NCI-H446 treated with DMSO at 0.1 percent for 48 hours (cell line): ENCODE results near the gene RAB25.
"Not testable (repeated sequence)": the region's sequence is repeated elsewhere in the genome, so short reads cannot be mapped to it uniquely, and the experiment has no call there.

Source experiments
- DNase-seq: peaks from one replicate; lab custom pipeline; 2025; lab: John Stamatoyannopoulos, UW

The RAB25 gene

GRCh38 chr1:156054500-156055280 lies 6.3 kb upstream of the RAB25 start, which contains the start of gene LAMTOR2:
Gene LAMTOR2, plus strand, starts transcription at chr1:156054782. Its CDS starts 108 bp downstream, at chr1:156054890.
- peak; percentile 97 for DNase-seq

- DNase-seq, result no peak
Observed at GRCh38 chr1:156055281-156056048, 5.5 kb upstream of the RAB25 start.

- no peak for DNase-seq
Observed at GRCh38 chr1:156056326-156056849, 4.6 kb upstream of the RAB25 start.

GRCh38 chr1:156062189-156062588 lies 1.2 kb downstream of the RAB25 start:
- no peak for DNase-seq

GRCh38 chr1:156063997-156064285 lies 3.0 kb downstream of the RAB25 start:
- DNase-seq, result no peak

- no peak for DNase-seq
Observed at GRCh38 chr1:156064615-156065014, 3.7 kb downstream of the RAB25 start.

GRCh38 chr1:156065212-156065611 lies 4.3 kb downstream of the RAB25 start:
- DNase-seq, result no peak

GRCh38 chr1:156065871-156066270 lies 4.9 kb downstream of the RAB25 start:
- no peak for DNase-seq

GRCh38 chr1:156067262-156067661 lies 6.3 kb downstream of the RAB25 start:
- no peak for DNase-seq

GRCh38 chr1:156069490-156070455 lies 8.8 kb downstream of the RAB25 start:
- no peak for DNase-seq

- peak; percentile 87 for DNase-seq
Observed at GRCh38 chr1:156070548-156070947, 9.6 kb downstream of the RAB25 start.

- DNase-seq, result not testable (repeated sequence)
Observed at GRCh38 chr1:156071332-156071816, 10.4 kb downstream of the RAB25 start.

- no peak for DNase-seq
Observed at GRCh38 chr1:156072251-156072650, 11.3 kb downstream of the RAB25 start.

GRCh38 chr1:156073110-156073687 lies 12.2 kb downstream of the RAB25 start:
- no peak for DNase-seq

- no peak for DNase-seq
Observed at GRCh38 chr1:156073740-156074139, 12.8 kb downstream of the RAB25 start.

GRCh38 chr1:156074661-156075060 lies 13.7 kb downstream of the RAB25 start:
- DNase-seq, result no peak

GRCh38 chr1:156075162-156075561 lies 14.2 kb downstream of the RAB25 start:
- DNase-seq, result no peak

GRCh38 chr1:156075775-156076204 lies 14.8 kb downstream of the RAB25 start:
- no peak for DNase-seq

GRCh38 chr1:156076609-156077429 lies 15.9 kb downstream of the RAB25 start:
- no peak for DNase-seq

GRCh38 chr1:156077430-156077760 lies 16.4 kb downstream of the RAB25 start:
- no peak for DNase-seq

GRCh38 chr1:156078728-156079127 lies 17.8 kb downstream of the RAB25 start:
- no peak for DNase-seq
